GM03348 (cell line): ENCODE measurements around the gene NDE1.
A peak's percentile ranks its signal among the peaks of the same experiment; 100 is the strongest.
"Not testable (repeated sequence)": the region's sequence is repeated elsewhere in the genome, so short reads cannot be mapped to it uniquely, and the experiment has no call there.

ENCODE experiments used
- DNase-seq: peaks from one replicate; pipeline ENCODE4 v3.0.0; 2012; ENCODE audit warnings: low spot score

Gene NDE1

GRCh38 chr16:15621456-15621855 is 28.6 kb upstream of the NDE1 start:
- DNase-seq: no peak

- no peak for DNase-seq
Measured at GRCh38 chr16:15621889-15622288, 28.2 kb upstream of the NDE1 start.

- DNase-seq: no peak
Measured at GRCh38 chr16:15631730-15632409, 18.2 kb upstream of the NDE1 start.

GRCh38 chr16:15635926-15636325 is 14.1 kb upstream of the NDE1 start:
- DNase-seq: no peak

GRCh38 chr16:15636392-15636873 is 13.6 kb upstream of the NDE1 start:
- DNase-seq: no peak

GRCh38 chr16:15639061-15639568 is 10.9 kb upstream of the NDE1 start:
- DNase-seq: no peak

GRCh38 chr16:15640966-15641365 is 9.1 kb upstream of the NDE1 start:
- DNase-seq: no peak

- no peak for DNase-seq
Measured at GRCh38 chr16:15641753-15642556, 8.1 kb upstream of the NDE1 start.

GRCh38 chr16:15642557-15643047 is 7.4 kb upstream of the NDE1 start:
- peak; percentile 61 for DNase-seq

GRCh38 chr16:15643048-15643945 is 6.7 kb upstream of the NDE1 start, which contains the start of gene MARF1:
Gene MARF1, minus strand, starts transcription at chr16:15643154. Its CDS starts 3,921 bp downstream, at chr16:15639233.
- DNase-seq: peak; percentile 97

- no peak for DNase-seq
Measured at GRCh38 chr16:15643946-15644250, 6.1 kb upstream of the NDE1 start.

- DNase-seq: peak; percentile 37
Measured at GRCh38 chr16:15644267-15644961, 5.6 kb upstream of the NDE1 start.

- DNase-seq: not testable (repeated sequence)
Measured at GRCh38 chr16:15644962-15645465, 5.0 kb upstream of the NDE1 start.

GRCh38 chr16:15646557-15647293 is 3.3 kb upstream of the NDE1 start:
- DNase-seq: not testable (repeated sequence)

- no peak for DNase-seq
Measured at GRCh38 chr16:15647294-15648014, 2.6 kb upstream of the NDE1 start.

- DNase-seq: no peak
Measured at GRCh38 chr16:15648135-15648730, 1.8 kb upstream of the NDE1 start.

GRCh38 chr16:15649311-15649710 is 734 bp upstream of the NDE1 start:
- not testable (repeated sequence) for DNase-seq

- no peak for DNase-seq
Measured at GRCh38 chr16:15649727-15650018, 372 bp upstream of the NDE1 start.

GRCh38 chr16:15650698-15651171 is 690 bp downstream of the NDE1 start:
- DNase-seq: peak; percentile 49
